HCT116 (cell line): ENCODE data around the gene NEUROD2. TPM values are rescaled to one million over a fixed set of nuclear protein-coding genes. Genes with fewer than 3 reads are reported as not detected.

Source experiments
- ATAC-seq: fragments of 200-7000 bp; cut with Tn5 transposase; 2 replicates; pipeline ENCODE4 v1.9.1; 2020; ENCODE audit warnings: mild to moderate bottlenecking, moderate library complexity
- BruUV-seq: library from RNA; stranded (reverse); fragments of 400-500 nt; replicated peaks from 2 replicates; lab custom pipeline; 2021; lab: Mats Ljungman, UMichigan
- CTCF ChIA-PET: fragments of 300-600 bp; sonication (Branson Sonifier 250); formaldehyde crosslinking; loops from one replicate; lab custom pipeline; 2021; ENCODE audit warnings: antibody characterized with exemption; lab: Charles Lee
- POLR2A ChIA-PET: fragments of 300-600, 350-600 bp; sonication (Branson Sonifier 250); formaldehyde crosslinking; loops from one replicate; lab custom pipeline; 2021; ENCODE audit warnings: antibody characterized with exemption; lab: Charles Lee
- RAD21 ChIA-PET, 2 experiments: fragments of 300-600 bp; sonication (Branson Sonifier 250); formaldehyde crosslinking; loops; one replicate each; lab custom pipeline; 2023; ENCODE audit warnings: low total read pairs in 2 of 2; ENCODE audit not compliant: uncharacterized antibody in 2 of 2, unreplicated experiment in 2 of 2, low non-redundant PET in 1 of 2; lab: Charles Lee
- DNase-seq: peaks from one replicate; pipeline ENCODE4 v3.0.0-alpha.2; 2010; ENCODE audit warnings: low read depth, low spot score
- H2AFZ ChIP-seq: fragments of 200-600 bp; shearing (Covaris generic), sonication (generic); 2 replicates; pipeline ENCODE4 v1.6.1; 2017; ENCODE audit warnings: low read depth, mixed run types, mixed read lengths, antibody characterized with exemption, low read length; ENCODE audit not compliant: poor library complexity, severe bottlenecking
- H3K27ac ChIP-seq: 2 replicates; pipeline ENCODE4 v1.5.1; 2012; ENCODE audit warnings: low read depth, low read length
- H3K27me3 ChIP-seq: fragments of 200-600 bp; sonication (generic); 2 replicates; pipeline ENCODE4 v1.6.1; 2016; ENCODE audit warnings: mixed run types, low read length, mixed read lengths; ENCODE audit not compliant: insufficient read depth
- H3K36me3 ChIP-seq, 2 experiments: fragments of 200-500 bp in 1 of 2; fragments of 200-600 bp in 1 of 2; sonication (Bioruptor generic) in 1 of 2; sonication (generic) in 1 of 2; 2 replicates each; pipeline versions ENCODE4 v1.5.1 to v1.6.1; 2014 to 2016; ENCODE audit warnings: low read length in 2 of 2, inconsistent platforms in 1 of 2, mixed read lengths in 1 of 2, mixed run types in 1 of 2; ENCODE audit not compliant: insufficient read depth in 2 of 2, control insufficient read depth in 1 of 2
- H3K4me1 ChIP-seq, 2 experiments: fragments of 200-600 bp in 1 of 2; sonication (generic) in 1 of 2; 2 replicates each; pipeline versions ENCODE4 v1.5.1 to v1.6.1; 2012 to 2017; ENCODE audit warnings: low read length in 2 of 2, inconsistent platforms in 1 of 2, mild to moderate bottlenecking in 1 of 2, mixed read lengths in 1 of 2, mixed run types in 1 of 2, moderate library complexity in 1 of 2; ENCODE audit not compliant: insufficient read depth in 2 of 2, control insufficient read depth in 1 of 2
- H3K4me2 ChIP-seq: fragments of 200-600 bp; sonication (generic); 2 replicates; pipeline ENCODE4 v1.6.1; 2017; ENCODE audit warnings: mixed run types, low read length, mixed read lengths
- H3K4me3 ChIP-seq, 2 experiments: fragments of 200-600 bp in 1 of 2; sonication (generic) in 1 of 2; replicated peaks in 1 of 2; 2 replicates each; pipeline ENCODE4 v1.5.1; 2011 to 2016; ENCODE audit warnings: low read length in 2 of 2, control low read depth in 1 of 2, low read depth in 1 of 2, mild to moderate bottlenecking in 1 of 2, mixed read lengths in 1 of 2, mixed run types in 1 of 2
- H3K79me2 ChIP-seq: fragments of 200-600 bp; sonication (generic); 2 replicates; pipeline ENCODE4 v1.6.1; 2017; ENCODE audit warnings: mild to moderate bottlenecking, mixed run types, low read length, moderate library complexity, mixed read lengths; ENCODE audit not compliant: insufficient read depth
- H3K9ac ChIP-seq: fragments of 200-600 bp; sonication (generic); 2 replicates; pipeline ENCODE4 v1.6.1; 2016; ENCODE audit warnings: low read length, mixed read lengths
- H3K9me2 ChIP-seq: fragments of 200-600 bp; sonication (generic), shearing (Covaris generic); 2 replicates; pipeline ENCODE4 v1.6.1; 2017; ENCODE audit warnings: mixed run types, mild to moderate bottlenecking, moderate library complexity; ENCODE audit not compliant: insufficient read depth
- H3K9me3 ChIP-seq, 2 experiments: fragments of 200-500 bp in 1 of 2; fragments of 200-600 bp in 1 of 2; sonication (Bioruptor generic) in 1 of 2; sonication (generic) in 1 of 2; 2 replicates each; pipeline ENCODE4 v1.6.1; 2014 to 2017; ENCODE audit warnings: low read length in 2 of 2, mixed read lengths in 2 of 2, inconsistent platforms in 1 of 2, low read depth in 1 of 2, mild to moderate bottlenecking in 1 of 2, mixed run types in 1 of 2, moderate library complexity in 1 of 2; ENCODE audit not compliant: control insufficient read depth in 1 of 2, insufficient read depth in 1 of 2
- H4K20me1 ChIP-seq: fragments of 200-600 bp; sonication (generic), shearing (Covaris generic); 2 replicates; pipeline ENCODE4 v1.6.1; 2017; ENCODE audit warnings: mixed run types, mild to moderate bottlenecking, moderate library complexity; ENCODE audit not compliant: insufficient read depth
- CBX3 ChIP-seq: IDR thresholded peaks from 2 replicates; pipeline ENCODE4 v1.6.1; 2012; ENCODE audit warnings: low read depth
- CEBPB ChIP-seq: IDR thresholded peaks from 2 replicates; pipeline ENCODE4 v1.6.1; 2012; ENCODE audit warnings: low read depth
- EGR1 ChIP-seq: IDR thresholded peaks from 2 replicates; pipeline ENCODE4 v1.6.1; 2012; ENCODE audit warnings: low read depth
- EZH2 ChIP-seq: fragments of 200-600 bp; sonication (generic); IDR thresholded peaks from 2 replicates; pipeline ENCODE4 v1.6.1; 2017; ENCODE audit warnings: antibody characterized with exemption, mixed run types
- POLR2A ChIP-seq: IDR thresholded peaks from 2 replicates; pipeline ENCODE4 v1.7.0; 2011; ENCODE audit warnings: borderline replicate concordance; ENCODE audit not compliant: insufficient read depth, insufficient read length; ENCODE audit errors: extremely low read depth
- POLR2AphosphoS5 ChIP-seq: IDR thresholded peaks from 2 replicates; pipeline ENCODE4 v1.6.1; 2011; ENCODE audit warnings: mild to moderate bottlenecking, low read depth, low read length, moderate library complexity
- RAD21 ChIP-seq: IDR thresholded peaks from 2 replicates; pipeline ENCODE4 v1.6.1; 2012; ENCODE audit warnings: low read depth, mild to moderate bottlenecking
- SIN3A ChIP-seq: IDR thresholded peaks from 2 replicates; pipeline ENCODE4 v1.6.1; 2012; ENCODE audit warnings: low read depth
- SP1 ChIP-seq: IDR thresholded peaks from 2 replicates; pipeline ENCODE4 v1.6.1; 2012; ENCODE audit warnings: low read depth
- YY1 ChIP-seq: IDR thresholded peaks from 2 replicates; pipeline ENCODE4 v1.6.1; 2011; ENCODE audit warnings: low read length, low read depth, moderate library complexity, mild to moderate bottlenecking; ENCODE audit not compliant: insufficient replicate concordance; ENCODE audit errors: extremely low read depth
- ZFX ChIP-seq: fragments of 450-650 bp; IDR thresholded peaks from 2 replicates; pipeline ENCODE4 v1.6.1; 2017
- ZNF274 ChIP-seq: fragments of 200-500 bp; sonication (Bioruptor generic); IDR thresholded peaks from 2 replicates; pipeline ENCODE4 v1.6.1; 2014; ENCODE audit warnings: mild to moderate bottlenecking, low read depth, low read length, inconsistent platforms
- intact Hi-C: fragments of 100-400 bp; cut with micrococcal nuclease; formaldehyde crosslinking; loops from 2 replicates; pipeline ENCODE4 v1.10.0; 2022
- total RNA-seq: library from RNA; stranded (reverse); gene quantifications from one replicate; pipeline ENCODE4 v1.2.1, GENCODE V29; 2021; ENCODE audit not compliant: unreplicated experiment
- TF ChIP-seq, protein P1 (sequence below): IDR thresholded peaks from 2 replicates; pipeline ENCODE4 v1.6.1; 2012
- TF ChIP-seq, protein P2 (sequence below), 3 experiments: fragments of 200-600 bp in 1 of 3; sonication (generic) in 1 of 3; IDR thresholded peaks in 2 of 3; conservative IDR thresholded peaks in 1 of 3; 2 replicates each; pipeline ENCODE4 v1.5.1; 2012 to 2017; ENCODE audit warnings: low read depth in 2 of 3, low read length in 2 of 3, antibody characterized with exemption in 1 of 3, borderline replicate concordance in 1 of 3, control low read depth in 1 of 3, mild to moderate bottlenecking in 1 of 3, mixed read lengths in 1 of 3, mixed run types in 1 of 3, moderate library complexity in 1 of 3; ENCODE audit not compliant: insufficient read depth in 1 of 3
- TF ChIP-seq, protein P3 (sequence below): IDR thresholded peaks from 2 replicates; pipeline ENCODE4 v1.6.1; 2012

NEUROD2 gene
- total RNA-seq, 1 experiment from 2014 or later = not detected

DNA sequence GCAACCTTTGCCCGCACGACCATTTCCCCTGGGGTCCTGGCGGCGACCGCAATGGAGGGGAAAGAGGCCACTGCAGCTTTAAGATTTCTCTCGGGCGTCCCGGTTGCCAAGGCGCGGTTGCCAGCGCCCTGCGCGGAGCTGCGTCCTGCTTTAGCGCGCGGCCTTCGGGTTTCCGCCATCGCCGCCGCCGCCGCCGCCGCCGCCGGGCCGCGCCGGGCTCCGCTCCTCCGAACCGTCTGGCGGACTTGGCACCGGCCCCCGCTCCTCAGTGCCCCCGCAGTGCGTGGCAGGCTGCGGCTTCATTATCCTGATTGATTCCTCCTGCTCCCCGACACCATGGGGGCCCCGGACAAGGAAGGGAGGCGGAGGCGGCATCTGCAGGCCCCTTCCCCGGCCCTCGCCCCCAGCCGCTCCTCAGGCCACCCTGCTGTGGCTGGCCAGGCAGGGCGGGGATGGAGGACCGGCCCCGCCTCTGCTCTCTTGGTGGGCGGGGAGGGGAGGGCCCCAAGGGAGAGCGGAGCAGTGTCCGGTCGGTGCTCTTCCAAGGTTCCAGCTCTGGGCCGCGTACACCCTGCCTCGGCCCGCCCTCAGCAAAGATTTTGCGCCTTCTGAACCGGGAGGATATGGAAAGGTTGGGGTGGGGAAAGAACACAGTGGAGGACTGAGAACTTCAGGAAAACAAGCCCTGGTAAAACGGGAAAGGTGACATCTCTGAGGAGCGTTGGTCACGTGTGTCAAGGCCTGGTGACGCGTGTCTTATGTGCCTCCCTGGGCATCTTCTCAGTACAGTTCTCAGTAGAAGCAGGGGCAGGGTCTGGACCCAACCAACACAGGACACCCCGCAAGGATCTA lies 34.0 kb downstream of the NEUROD2 start:
- DNase-seq (peak; percentile 27), ATAC-seq (peak; percentile 94)
- H3K79me2 ChIP-seq = no peaks in the 10 kb centered on the region
- H4K20me1 ChIP-seq = no peaks in the 10 kb centered on the region
- peak overlapping the region; percentile 56 for H2AFZ ChIP-seq
- TF ChIP-seq POLR2AphosphoS5 (0 out of 2 replicates have a peak, but pooled peaks have one; percentile 37), POLR2A (no peak), ZFX (peak; percentile 75; the same call in 1 of the 2 replicates), CEBPB (no peak), SP1 (0 out of 2 replicates have a peak, but pooled peaks have one; percentile 29), EGR1 (no peak), YY1 (peak; percentile 8)
- TF ChIP-seq, protein P1, sequence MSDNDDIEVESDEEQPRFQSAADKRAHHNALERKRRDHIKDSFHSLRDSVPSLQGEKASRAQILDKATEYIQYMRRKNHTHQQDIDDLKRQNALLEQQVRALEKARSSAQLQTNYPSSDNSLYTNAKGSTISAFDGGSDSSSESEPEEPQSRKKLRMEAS = peak; percentile 55; the same call in 1 of the 2 replicates
- intact Hi-C loops = no loop called here
- H3K4me2 ChIP-seq = peak overlapping the region; percentile 79
- H3K4me1 ChIP-seq = peaks cover 4 to 11% of the 10 kb centered on the region in 2 experiments; a peak in 2 of 4 replicates
- peak overlapping the region; percentile 44 to 67 for H3K4me3 ChIP-seq
- H3K9me3 ChIP-seq = peaks cover 0 to 5% of the 10 kb centered on the region in 2 experiments; a peak in 1 of 4 replicates
- no peaks in the 10 kb centered on the region for H3K36me3 ChIP-seq
- no peaks in the 10 kb centered on the region for H3K9me2 ChIP-seq
- CTCF ChIA-PET = interaction anchor here (0.7 to 2.0 kb wide), 6 partner anchors 9 to 324 kb away, joined by 3 to 10 read pairs (median 4); no protein-coding TSS in a partner anchor
- RAD21 ChIA-PET = no interaction called here
- peak overlapping the region; percentile 65 for H3K9ac ChIP-seq
- no TSS peak for BruUV-seq
- peak overlapping the region; percentile 66 for H3K27ac ChIP-seq
- POLR2A ChIA-PET = no interaction called here
- H3K27me3 ChIP-seq = no peaks in the 10 kb centered on the region

DNA sequence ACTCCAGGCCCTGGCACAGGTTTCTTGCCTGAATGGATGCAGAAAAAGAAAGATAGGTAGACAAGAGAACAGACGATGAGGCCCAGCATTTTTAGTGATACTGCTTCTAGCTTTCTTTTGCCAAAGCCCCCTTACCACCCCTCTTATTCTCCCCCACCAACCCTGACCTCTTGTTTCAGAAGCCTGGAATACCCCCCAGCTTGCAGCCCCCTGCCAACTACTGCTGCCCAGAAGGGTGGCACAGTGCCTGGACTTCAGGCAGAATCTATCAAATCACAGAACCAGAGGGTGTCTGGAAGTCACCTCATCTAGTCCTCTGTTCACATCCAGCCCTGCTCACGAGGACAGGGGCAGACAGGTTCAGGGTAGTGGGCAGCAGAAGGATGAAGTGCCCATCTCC lies 35.6 kb downstream of the NEUROD2 start:
- H3K4me1 ChIP-seq = peaks cover 4 to 11% of the 10 kb centered on the region in 2 experiments; a peak in 2 of 4 replicates
- H3K27me3 ChIP-seq = no peaks in the 10 kb centered on the region
- ChIA-PET POLR2A (no interaction called here), RAD21 (no interaction called here), CTCF (no interaction called here)
- no peaks in the 10 kb centered on the region for H3K36me3 ChIP-seq
- H3K9me2 ChIP-seq = no peaks in the 10 kb centered on the region
- H3K4me2 ChIP-seq = no peak overlapping the region
- H2AFZ ChIP-seq = no peak overlapping the region
- no peak for TF ChIP-seq ZNF274
- TF ChIP-seq CEBPB = no peak
- TF ChIP-seq YY1 = no peak
- TF ChIP-seq RAD21 = no peak
- no peak for TF ChIP-seq POLR2A
- TF ChIP-seq, protein P2, sequence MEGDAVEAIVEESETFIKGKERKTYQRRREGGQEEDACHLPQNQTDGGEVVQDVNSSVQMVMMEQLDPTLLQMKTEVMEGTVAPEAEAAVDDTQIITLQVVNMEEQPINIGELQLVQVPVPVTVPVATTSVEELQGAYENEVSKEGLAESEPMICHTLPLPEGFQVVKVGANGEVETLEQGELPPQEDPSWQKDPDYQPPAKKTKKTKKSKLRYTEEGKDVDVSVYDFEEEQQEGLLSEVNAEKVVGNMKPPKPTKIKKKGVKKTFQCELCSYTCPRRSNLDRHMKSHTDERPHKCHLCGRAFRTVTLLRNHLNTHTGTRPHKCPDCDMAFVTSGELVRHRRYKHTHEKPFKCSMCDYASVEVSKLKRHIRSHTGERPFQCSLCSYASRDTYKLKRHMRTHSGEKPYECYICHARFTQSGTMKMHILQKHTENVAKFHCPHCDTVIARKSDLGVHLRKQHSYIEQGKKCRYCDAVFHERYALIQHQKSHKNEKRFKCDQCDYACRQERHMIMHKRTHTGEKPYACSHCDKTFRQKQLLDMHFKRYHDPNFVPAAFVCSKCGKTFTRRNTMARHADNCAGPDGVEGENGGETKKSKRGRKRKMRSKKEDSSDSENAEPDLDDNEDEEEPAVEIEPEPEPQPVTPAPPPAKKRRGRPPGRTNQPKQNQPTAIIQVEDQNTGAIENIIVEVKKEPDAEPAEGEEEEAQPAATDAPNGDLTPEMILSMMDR (IDR thresholded peaks at IDR 0.05 in 2 of 3, conservative IDR thresholded peaks at IDR 0.05 in 1 of 3; ENCODE audit: borderline replicate concordance in 1 of 3, insufficient read depth in 1 of 3, low read depth in 2 of 3, low read length in 2 of 3) = no peak
- no peak for TF ChIP-seq EZH2
- TF ChIP-seq CBX3 = no peak
- no peak for TF ChIP-seq SIN3A
- TF ChIP-seq, protein P3, sequence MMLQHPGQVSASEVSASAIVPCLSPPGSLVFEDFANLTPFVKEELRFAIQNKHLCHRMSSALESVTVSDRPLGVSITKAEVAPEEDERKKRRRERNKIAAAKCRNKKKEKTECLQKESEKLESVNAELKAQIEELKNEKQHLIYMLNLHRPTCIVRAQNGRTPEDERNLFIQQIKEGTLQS = no peak
- TF ChIP-seq ZFX = no peak
- TF ChIP-seq, protein P1 = no peak
- TF ChIP-seq SP1 = no peak
- ATAC-seq (no peak), DNase-seq (no peak)
- BruUV-seq = no TSS peak
- H3K4me3 ChIP-seq = no peak overlapping the region
- H3K9me3 ChIP-seq = peaks cover 0 to 5% of the 10 kb centered on the region in 2 experiments; a peak in 1 of 4 replicates
- no peaks in the 10 kb centered on the region for H4K20me1 ChIP-seq
- H3K79me2 ChIP-seq = no peaks in the 10 kb centered on the region
- intact Hi-C loops = no loop called here
- H3K27ac ChIP-seq = no peak overlapping the region
- no peak overlapping the region for H3K9ac ChIP-seq
